ENCODE data around the gene TRPM4.
"Not testable (repeated sequence)": the region's sequence is repeated elsewhere in the genome, so short reads cannot be mapped to it uniquely, and the experiment has no call there.

The TRPM4 gene

DNA sequence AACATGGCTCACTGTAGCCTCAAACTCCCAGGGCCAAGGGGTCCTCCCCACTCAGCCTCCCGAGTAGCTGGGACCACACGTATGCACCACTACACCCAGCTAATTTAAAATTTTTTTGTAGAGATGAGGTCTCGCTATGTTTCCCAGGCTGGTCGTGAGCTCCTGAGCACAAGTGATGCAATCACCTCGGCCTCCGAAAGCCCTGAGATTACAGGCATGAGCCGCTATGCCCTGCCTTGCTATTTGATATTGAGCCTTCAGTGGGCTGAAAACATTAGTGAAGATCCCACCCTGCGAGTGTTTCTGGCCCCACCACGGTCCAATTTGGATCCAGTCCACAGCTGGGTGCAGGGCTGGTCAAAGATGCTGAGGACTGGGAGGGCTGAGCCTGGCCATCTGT is 65.9 kb downstream of the TRPM4 start:
- TF ChIP-seq, protein P1, sequence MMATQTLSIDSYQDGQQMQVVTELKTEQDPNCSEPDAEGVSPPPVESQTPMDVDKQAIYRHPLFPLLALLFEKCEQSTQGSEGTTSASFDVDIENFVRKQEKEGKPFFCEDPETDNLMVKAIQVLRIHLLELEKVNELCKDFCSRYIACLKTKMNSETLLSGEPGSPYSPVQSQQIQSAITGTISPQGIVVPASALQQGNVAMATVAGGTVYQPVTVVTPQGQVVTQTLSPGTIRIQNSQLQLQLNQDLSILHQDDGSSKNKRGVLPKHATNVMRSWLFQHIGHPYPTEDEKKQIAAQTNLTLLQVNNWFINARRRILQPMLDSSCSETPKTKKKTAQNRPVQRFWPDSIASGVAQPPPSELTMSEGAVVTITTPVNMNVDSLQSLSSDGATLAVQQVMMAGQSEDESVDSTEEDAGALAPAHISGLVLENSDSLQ (IDR thresholded peaks at IDR 0.05): no peak
- TF ChIP-seq NFRKB (IDR thresholded peaks at IDR 0.05) (no peak), FOXA1 (IDR thresholded peaks at IDR 0.05) (no peak), FOXM1 (IDR thresholded peaks at IDR 0.05; ENCODE audit: borderline replicate concordance) (no peak), LEF1 (IDR thresholded peaks at IDR 0.05; ENCODE audit: borderline replicate concordance) (no peak), ARNT (IDR thresholded peaks at IDR 0.05) (no peak)
- ChIA-PET POLR2A (no interaction called here), CTCF (interaction anchor here (0.6 to 1.3 kb wide), 2 partner anchors 15 to 126 kb away, joined by 3 to 5 read pairs; no protein-coding TSS in a partner anchor)
- DNase-seq (ENCODE audit: extremely low spot score): no peak

DNA sequence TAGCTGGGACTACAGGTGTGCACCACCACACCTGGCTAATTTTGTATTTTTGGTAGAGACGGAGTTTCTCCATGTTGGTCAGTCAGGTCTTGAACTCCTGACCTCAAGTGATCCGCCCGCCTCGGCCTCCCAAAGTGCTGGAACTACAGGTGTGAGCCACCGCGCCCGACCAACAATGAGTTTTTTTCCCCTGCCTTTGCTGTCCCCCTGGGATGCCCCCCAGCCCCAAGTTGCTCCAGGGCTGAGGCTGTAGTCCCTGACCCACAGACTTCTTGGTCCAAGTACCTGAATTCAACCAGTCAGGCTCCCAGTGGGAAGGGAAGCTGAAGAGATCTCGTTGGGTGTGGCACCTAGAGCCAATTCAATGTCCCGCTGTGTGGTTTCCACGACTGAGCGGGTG is 66.8 kb downstream of the TRPM4 start:
- CTCF ChIA-PET: interaction anchor here (0.7 to 2.1 kb wide), 4 partner anchors 11 to 160 kb away, joined by 3 to 5 read pairs (median 4); partner anchors contain the start of gene NTF4

DNA sequence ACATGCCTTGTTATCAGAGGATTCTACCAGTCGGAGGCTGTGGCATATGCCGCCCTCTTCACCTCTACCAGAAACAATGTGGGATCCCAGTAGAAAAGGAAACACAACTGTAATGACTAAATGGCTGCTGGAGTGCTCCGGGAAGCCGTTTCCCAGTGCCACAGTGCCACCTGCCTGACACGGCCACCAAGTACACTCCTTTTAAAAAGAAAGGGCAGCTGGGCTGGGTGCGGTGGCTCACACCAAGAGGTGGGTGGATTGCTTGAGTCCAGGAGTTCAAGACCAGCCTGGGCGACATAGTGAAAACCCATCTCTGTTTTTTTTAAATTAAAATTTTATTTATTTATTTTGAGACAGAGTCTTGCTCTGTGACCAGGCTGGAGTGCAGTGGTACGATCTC is 67.3 kb downstream of the TRPM4 start:
- ChIA-PET POLR2A (no interaction called here), CTCF (interaction anchor here (0.6 to 2.1 kb wide), 11 partner anchors 11 to 217 kb away, joined by 3 to 5 read pairs (median 3); partner anchors contain the start of gene NTF4)
- peak; percentile 70 for DNase-seq (ENCODE audit: extremely low spot score)
- TF ChIP-seq L3MBTL2 (conservative IDR thresholded peaks at IDR 0.05) (no peak), TARDBP (IDR thresholded peaks at IDR 0.05) (no peak), SUZ12 (IDR thresholded peaks at IDR 0.05) (no peak), CTBP1 (IDR thresholded peaks at IDR 0.05; ENCODE audit: borderline replicate concordance) (no peak), ELF4 (IDR thresholded peaks at IDR 0.05) (no peak), BHLHE40 (IDR thresholded peaks at IDR 0.05; ENCODE audit: borderline replicate concordance) (no peak), FOXM1 (IDR thresholded peaks at IDR 0.05; ENCODE audit: borderline replicate concordance) (no peak), FOXA1 (IDR thresholded peaks at IDR 0.05) (no peak)

More for the DNA sequence above, 66.8 kb downstream of the TRPM4 start:
- POLR2A ChIA-PET; DNase-seq (ENCODE audit: extremely low spot score): not testable (repeated sequence)

DNA sequence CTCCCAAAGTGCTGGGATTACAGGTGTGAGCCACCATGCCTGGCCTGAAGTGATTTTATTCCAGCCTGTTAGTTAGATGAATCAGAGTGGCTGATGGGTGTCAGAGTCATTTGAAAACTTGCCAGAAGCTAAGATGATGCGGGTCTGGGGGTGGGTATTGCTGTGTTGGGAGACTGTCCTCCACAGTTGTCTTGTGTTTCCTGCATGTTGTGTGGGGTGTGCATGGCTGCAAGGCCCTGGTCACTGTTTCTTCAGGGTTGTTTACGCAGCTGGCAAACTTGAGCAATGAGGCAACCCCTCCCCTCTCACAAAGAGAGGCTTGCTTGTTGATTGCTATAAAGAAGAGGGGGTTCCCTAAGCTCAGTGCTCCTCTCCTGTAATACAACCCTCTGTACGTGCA is 71.8 kb downstream of the TRPM4 start:
- TF ChIP-seq, protein P1 (IDR thresholded peaks at IDR 0.05): no peak
- TF ChIP-seq TARDBP (IDR thresholded peaks at IDR 0.05): no peak
- no peak for TF ChIP-seq SUZ12 (IDR thresholded peaks at IDR 0.05)
- no peak for TF ChIP-seq FOXM1 (IDR thresholded peaks at IDR 0.05; ENCODE audit: borderline replicate concordance)
- TF ChIP-seq HDGF (IDR thresholded peaks at IDR 0.05; ENCODE audit: borderline replicate concordance): no peak
- TF ChIP-seq ELF4 (IDR thresholded peaks at IDR 0.05): no peak
- TF ChIP-seq LEF1 (IDR thresholded peaks at IDR 0.05; ENCODE audit: borderline replicate concordance): no peak
- TF ChIP-seq NFRKB (IDR thresholded peaks at IDR 0.05): no peak
- TF ChIP-seq ARNT (IDR thresholded peaks at IDR 0.05): no peak
- no peak for TF ChIP-seq L3MBTL2 (conservative IDR thresholded peaks at IDR 0.05)
- TF ChIP-seq FOXK2 (IDR thresholded peaks at IDR 0.05): no peak
- no peak for TF ChIP-seq SP1 (IDR thresholded peaks at IDR 0.05)
- no peak for TF ChIP-seq ZNF384 (IDR thresholded peaks at IDR 0.05)
- no peak for TF ChIP-seq BHLHE40 (IDR thresholded peaks at IDR 0.05; ENCODE audit: borderline replicate concordance)
- TF ChIP-seq CTBP1 (IDR thresholded peaks at IDR 0.05; ENCODE audit: borderline replicate concordance): no peak
- TF ChIP-seq FOXA1 (IDR thresholded peaks at IDR 0.05): no peak
- no peak for DNase-seq (ENCODE audit: extremely low spot score)
- ChIA-PET POLR2A (no interaction called here), CTCF (no interaction called here)

DNA sequence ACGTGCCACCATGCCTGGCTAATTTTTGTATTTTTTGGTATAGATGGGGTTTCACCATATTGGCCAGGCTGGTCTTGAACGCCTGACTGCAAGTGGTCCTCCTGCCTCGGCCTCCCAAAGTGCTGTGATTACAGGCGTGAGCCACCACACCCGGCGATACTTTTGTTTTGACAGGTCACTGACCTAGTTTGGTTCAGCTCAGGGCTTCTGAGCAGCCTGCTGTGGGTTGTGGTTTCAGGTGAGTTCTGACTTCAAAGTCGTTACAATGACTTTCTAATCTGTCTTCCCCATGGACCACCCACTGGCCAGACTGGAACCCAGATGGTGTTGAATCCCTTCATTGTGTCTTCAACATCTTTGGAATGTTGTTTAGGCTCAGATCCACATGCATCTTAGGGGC is 73.8 kb downstream of the TRPM4 start:
- DNase-seq (ENCODE audit: extremely low spot score): no peak
- ChIA-PET POLR2A (no interaction called here), CTCF (no interaction called here)
- TF ChIP-seq FOXA1 (IDR thresholded peaks at IDR 0.05) (no peak), ELF4 (IDR thresholded peaks at IDR 0.05) (no peak), ARNT (IDR thresholded peaks at IDR 0.05) (no peak), HDGF (IDR thresholded peaks at IDR 0.05; ENCODE audit: borderline replicate concordance) (no peak), L3MBTL2 (conservative IDR thresholded peaks at IDR 0.05) (no peak), SP1 (IDR thresholded peaks at IDR 0.05) (no peak), SUZ12 (IDR thresholded peaks at IDR 0.05) (no peak), FOXM1 (IDR thresholded peaks at IDR 0.05; ENCODE audit: borderline replicate concordance) (no peak), ZNF384 (IDR thresholded peaks at IDR 0.05) (no peak), FOXK2 (IDR thresholded peaks at IDR 0.05) (no peak), BHLHE40 (IDR thresholded peaks at IDR 0.05; ENCODE audit: borderline replicate concordance) (no peak), NFRKB (IDR thresholded peaks at IDR 0.05) (no peak), CTBP1 (IDR thresholded peaks at IDR 0.05; ENCODE audit: borderline replicate concordance) (no peak), LEF1 (IDR thresholded peaks at IDR 0.05; ENCODE audit: borderline replicate concordance) (no peak), TARDBP (IDR thresholded peaks at IDR 0.05) (no peak)
- TF ChIP-seq, protein P1 (IDR thresholded peaks at IDR 0.05): no peak

DNA sequence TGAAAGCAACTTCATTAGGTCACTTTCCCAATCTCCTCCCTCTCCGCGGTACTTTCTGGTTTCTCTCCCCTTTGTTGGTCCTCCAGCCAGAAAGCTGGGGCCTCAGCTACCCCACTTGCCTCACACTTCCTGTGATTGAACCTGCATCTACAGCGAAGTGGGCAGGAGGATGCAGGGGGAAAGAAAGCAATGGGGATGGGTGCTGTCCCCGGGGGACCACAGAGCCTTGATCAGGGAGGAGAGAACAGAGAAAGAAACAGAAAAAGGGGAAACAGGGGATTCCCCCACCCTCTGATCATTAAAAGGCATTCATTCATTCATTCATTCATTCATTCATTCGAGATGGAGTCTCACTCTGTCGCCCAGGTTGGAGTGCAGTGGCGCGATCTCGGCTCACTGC is 74.2 kb downstream of the TRPM4 start:
- CTCF ChIA-PET: no interaction called here

More for the DNA sequence above, 74.2 kb downstream of the TRPM4 start:
- POLR2A ChIA-PET: no interaction called here
- DNase-seq (ENCODE audit: extremely low spot score): no peak
- TF ChIP-seq ZNF384 (IDR thresholded peaks at IDR 0.05) (no peak), FOXK2 (IDR thresholded peaks at IDR 0.05) (no peak), SP1 (IDR thresholded peaks at IDR 0.05) (no peak), SUZ12 (IDR thresholded peaks at IDR 0.05) (no peak), ELF4 (IDR thresholded peaks at IDR 0.05) (no peak), TARDBP (IDR thresholded peaks at IDR 0.05) (no peak)
- TF ChIP-seq, protein P1 (IDR thresholded peaks at IDR 0.05): no peak

Measured in HEK293T (cell line).